ENCODE measurements around the gene DOCK9.

DNA sequence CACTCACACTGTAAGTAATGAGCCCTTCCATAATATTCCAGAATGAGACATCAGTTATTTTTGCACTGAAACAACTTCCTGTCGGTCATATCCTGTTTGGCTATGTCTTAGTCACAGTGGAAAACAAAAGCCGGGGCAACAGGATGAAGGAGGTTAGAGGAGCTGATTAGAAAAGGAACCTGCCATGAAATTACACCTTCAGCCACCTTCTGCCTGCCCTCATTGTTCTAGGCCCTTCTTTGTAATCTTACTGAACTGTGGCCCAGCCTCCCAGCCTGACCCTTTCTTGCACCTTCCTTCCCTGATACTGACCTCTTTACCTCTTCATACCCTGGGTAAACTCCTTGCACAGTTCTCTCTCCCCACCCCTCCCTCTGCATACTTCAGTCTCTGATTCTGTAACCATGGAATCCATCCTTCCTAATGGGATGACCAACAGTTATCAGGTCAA, 67.3 kb downstream of the DOCK9 start:
- TF ChIP-seq, protein P1, sequence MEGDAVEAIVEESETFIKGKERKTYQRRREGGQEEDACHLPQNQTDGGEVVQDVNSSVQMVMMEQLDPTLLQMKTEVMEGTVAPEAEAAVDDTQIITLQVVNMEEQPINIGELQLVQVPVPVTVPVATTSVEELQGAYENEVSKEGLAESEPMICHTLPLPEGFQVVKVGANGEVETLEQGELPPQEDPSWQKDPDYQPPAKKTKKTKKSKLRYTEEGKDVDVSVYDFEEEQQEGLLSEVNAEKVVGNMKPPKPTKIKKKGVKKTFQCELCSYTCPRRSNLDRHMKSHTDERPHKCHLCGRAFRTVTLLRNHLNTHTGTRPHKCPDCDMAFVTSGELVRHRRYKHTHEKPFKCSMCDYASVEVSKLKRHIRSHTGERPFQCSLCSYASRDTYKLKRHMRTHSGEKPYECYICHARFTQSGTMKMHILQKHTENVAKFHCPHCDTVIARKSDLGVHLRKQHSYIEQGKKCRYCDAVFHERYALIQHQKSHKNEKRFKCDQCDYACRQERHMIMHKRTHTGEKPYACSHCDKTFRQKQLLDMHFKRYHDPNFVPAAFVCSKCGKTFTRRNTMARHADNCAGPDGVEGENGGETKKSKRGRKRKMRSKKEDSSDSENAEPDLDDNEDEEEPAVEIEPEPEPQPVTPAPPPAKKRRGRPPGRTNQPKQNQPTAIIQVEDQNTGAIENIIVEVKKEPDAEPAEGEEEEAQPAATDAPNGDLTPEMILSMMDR (IDR thresholded peaks at IDR 0.05): no peak
- no peak for TF ChIP-seq POLR2AphosphoS5 (IDR thresholded peaks at IDR 0.05)

All from prostate gland (tissue), 2 donors.